HAP-1 (cell line): Measurements from ENCODE around the gene CRYBB1.

Source experiments
- DNase-seq, 2 experiments: peaks; one replicate each; pipeline ENCODE4 v3.0.0-alpha.2; 2016 to 2020; ENCODE audit warnings: low spot score in 2 of 2
- H3K27me3 ChIP-seq: fragments of 250-450 bp; sonication (Bioruptor Pico); 2 replicates; pipeline ENCODE4 v1.5.1; 2020; ENCODE audit warnings: low read depth, mild to moderate bottlenecking, moderate library complexity
- H3K36me3 ChIP-seq: fragments of 250-450 bp; sonication (Bioruptor Pico); replicated peaks from 2 replicates; pipeline ENCODE4 v1.5.1; 2020; ENCODE audit warnings: mild to moderate bottlenecking
- H3K4me1 ChIP-seq: fragments of 250-450 bp; sonication (Bioruptor Pico); 2 replicates; pipeline ENCODE4 v1.5.1; 2020; ENCODE audit warnings: mild to moderate bottlenecking
- H3K4me3 ChIP-seq: fragments of 250-450 bp; sonication (Bioruptor Pico); 2 replicates; pipeline ENCODE4 v1.5.1; 2020; ENCODE audit warnings: mild to moderate bottlenecking, moderate library complexity
- H3K9me3 ChIP-seq: fragments of 250-450 bp; sonication (Bioruptor Pico); 2 replicates; pipeline ENCODE4 v1.5.1; 2020; ENCODE audit warnings: mild to moderate bottlenecking, moderate library complexity
- in situ Hi-C: fragments of 300-500 bp; cut with MboI; formaldehyde crosslinking; loops from 3 replicates; pipeline ENCODE4 v1.14.3; 2020; ENCODE audit warnings: low sequenced_read_pairs, inconsistent platforms, mixed read lengths

The CRYBB1 gene

GRCh38 chr22:26555478-26555877 lies 62.3 kb downstream of the CRYBB1 start:
- H3K36me3 ChIP-seq, result no peaks in the 10 kb centered on the region
- no peaks in the 10 kb centered on the region for H3K27me3 ChIP-seq
- H3K4me1 ChIP-seq, result peaks cover 11% of the 10 kb centered on the region
- no peaks in the 10 kb centered on the region for H3K9me3 ChIP-seq
- in situ Hi-C loops, result no loop called here
- no peak overlapping the region for H3K4me3 ChIP-seq
- DNase-seq, result no peak

- Histone ChIP-seq H3K4me1 (peaks cover 11% of the 10 kb centered on the region), H3K36me3 (no peaks in the 10 kb centered on the region), H3K4me3 (no peak overlapping the region), H3K27me3 (no peaks in the 10 kb centered on the region), H3K9me3 (no peaks in the 10 kb centered on the region)
- in situ Hi-C loops, result no loop called here
- peak; percentile 67 to 69 for DNase-seq
These were observed 62.9 kb downstream of the CRYBB1 start for GRCh38 chr22:26554956-26555355.

GRCh38 chr22:26553056-26553752 lies 64.6 kb downstream of the CRYBB1 start:
- Histone ChIP-seq H3K4me1 (peaks cover 11% of the 10 kb centered on the region), H3K9me3 (no peaks in the 10 kb centered on the region), H3K27me3 (no peaks in the 10 kb centered on the region), H3K4me3 (no peak overlapping the region), H3K36me3 (no peaks in the 10 kb centered on the region)
- DNase-seq, result no peak
- in situ Hi-C loops, result no loop called here

- Histone ChIP-seq H3K36me3 (no peaks in the 10 kb centered on the region), H3K4me3 (no peak overlapping the region), H3K4me1 (peaks cover 11% of the 10 kb centered on the region), H3K27me3 (no peaks in the 10 kb centered on the region), H3K9me3 (no peaks in the 10 kb centered on the region)
- in situ Hi-C loops, result no loop called here
- no peak for DNase-seq
These were observed 65.4 kb downstream of the CRYBB1 start for GRCh38 chr22:26552466-26552865.

DNA sequence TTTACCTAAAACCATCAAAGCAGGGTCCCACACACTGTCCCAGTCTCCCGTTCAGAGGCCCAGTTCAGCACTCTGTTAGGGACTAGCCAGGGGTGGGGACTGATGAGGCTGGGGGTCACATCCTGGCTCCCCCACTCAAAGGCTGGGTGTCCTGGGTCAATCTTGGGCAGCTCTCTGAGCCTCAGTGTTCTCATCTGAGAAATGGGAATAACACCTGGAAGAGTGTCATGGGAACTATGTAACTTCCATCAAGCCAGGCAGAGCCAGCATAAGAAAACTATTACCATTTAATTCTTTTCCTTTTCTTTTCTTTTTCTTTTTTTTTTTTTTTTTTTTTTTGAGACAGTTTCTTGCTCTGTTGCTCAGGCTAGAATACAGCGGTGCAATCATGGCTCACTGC lies 66.3 kb downstream of the CRYBB1 start:
- H3K4me3 ChIP-seq, result no peak overlapping the region
- H3K4me1 ChIP-seq, result peaks cover 11% of the 10 kb centered on the region
- DNase-seq, result no peak
- H3K27me3 ChIP-seq, result no peaks in the 10 kb centered on the region
- no peaks in the 10 kb centered on the region for H3K9me3 ChIP-seq
- in situ Hi-C loops, result no loop called here
- H3K36me3 ChIP-seq, result no peaks in the 10 kb centered on the region

GRCh38 chr22:26550498-26551033 lies 67.3 kb downstream of the CRYBB1 start:
- in situ Hi-C loops, result no loop called here
- Histone ChIP-seq H3K9me3 (no peaks in the 10 kb centered on the region), H3K4me3 (no peak overlapping the region), H3K4me1 (peaks cover 11% of the 10 kb centered on the region), H3K36me3 (no peaks in the 10 kb centered on the region), H3K27me3 (no peaks in the 10 kb centered on the region)
- DNase-seq, result no peak

GRCh38 chr22:26549902-26550497 lies 67.8 kb downstream of the CRYBB1 start:
- in situ Hi-C loops, result no loop called here
- Histone ChIP-seq H3K4me1 (peaks cover 6% of the 10 kb centered on the region), H3K4me3 (no peak overlapping the region), H3K27me3 (no peaks in the 10 kb centered on the region), H3K36me3 (no peaks in the 10 kb centered on the region), H3K9me3 (no peaks in the 10 kb centered on the region)
- DNase-seq, result no peak
